ENCODE measurements around the gene CELF2. TPM values are rescaled to one million over a fixed set of nuclear protein-coding genes. Genes with fewer than 3 reads are reported as not detected.

The CELF2 gene
- total RNA-seq, 1 experiment from 2014 or later = not detected

DNA sequence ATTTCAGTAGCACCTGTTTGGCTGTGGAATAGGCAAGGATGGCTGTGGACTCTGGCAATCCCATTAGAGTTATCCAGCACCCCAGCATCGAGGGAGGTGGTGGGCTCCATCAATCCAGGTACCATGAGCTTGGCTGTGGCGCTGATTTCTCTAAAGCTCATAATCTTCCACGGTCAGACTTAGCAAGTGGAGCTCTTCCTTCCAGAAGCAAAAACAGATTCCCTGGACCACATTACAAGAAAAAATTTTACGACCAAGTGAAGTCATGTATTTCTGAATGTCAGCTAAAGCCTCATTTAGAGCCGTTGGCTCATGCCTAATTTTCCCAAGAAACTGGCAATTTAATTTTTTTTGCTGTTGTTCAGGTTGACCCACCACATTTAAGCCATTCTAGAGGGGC, 135.1 kb downstream of the CELF2 start:
- intact Hi-C loops (cut with micrococcal nuclease; ENCODE audit: unreplicated experiment) = no loop called here
- Mint-ChIP-seq H3K36me3 (ENCODE audit: insufficient read depth, unreplicated experiment) (no peaks in the 10 kb centered on the region), H3K9me3 (ENCODE audit: low read depth, unreplicated experiment) (no peaks in the 10 kb centered on the region), H3K27ac (ENCODE audit: unreplicated experiment) (no peak overlapping the region), H3K4me3 (ENCODE audit: low read depth, unreplicated experiment) (no peak overlapping the region), H3K27me3 (ENCODE audit: unreplicated experiment) (peaks cover 11% of the 10 kb centered on the region), H3K4me1 (ENCODE audit: low read depth, unreplicated experiment) (no peaks in the 10 kb centered on the region)
- CTCF ChIA-PET = no interaction called here
- DNase-seq = no peak
- TF ChIP-seq, protein P1, sequence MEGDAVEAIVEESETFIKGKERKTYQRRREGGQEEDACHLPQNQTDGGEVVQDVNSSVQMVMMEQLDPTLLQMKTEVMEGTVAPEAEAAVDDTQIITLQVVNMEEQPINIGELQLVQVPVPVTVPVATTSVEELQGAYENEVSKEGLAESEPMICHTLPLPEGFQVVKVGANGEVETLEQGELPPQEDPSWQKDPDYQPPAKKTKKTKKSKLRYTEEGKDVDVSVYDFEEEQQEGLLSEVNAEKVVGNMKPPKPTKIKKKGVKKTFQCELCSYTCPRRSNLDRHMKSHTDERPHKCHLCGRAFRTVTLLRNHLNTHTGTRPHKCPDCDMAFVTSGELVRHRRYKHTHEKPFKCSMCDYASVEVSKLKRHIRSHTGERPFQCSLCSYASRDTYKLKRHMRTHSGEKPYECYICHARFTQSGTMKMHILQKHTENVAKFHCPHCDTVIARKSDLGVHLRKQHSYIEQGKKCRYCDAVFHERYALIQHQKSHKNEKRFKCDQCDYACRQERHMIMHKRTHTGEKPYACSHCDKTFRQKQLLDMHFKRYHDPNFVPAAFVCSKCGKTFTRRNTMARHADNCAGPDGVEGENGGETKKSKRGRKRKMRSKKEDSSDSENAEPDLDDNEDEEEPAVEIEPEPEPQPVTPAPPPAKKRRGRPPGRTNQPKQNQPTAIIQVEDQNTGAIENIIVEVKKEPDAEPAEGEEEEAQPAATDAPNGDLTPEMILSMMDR (IDR thresholded peaks at IDR 0.05; ENCODE audit: unreplicated experiment) = no peak
- no TSS peak for BruUV-seq (replicated peaks)

DNA sequence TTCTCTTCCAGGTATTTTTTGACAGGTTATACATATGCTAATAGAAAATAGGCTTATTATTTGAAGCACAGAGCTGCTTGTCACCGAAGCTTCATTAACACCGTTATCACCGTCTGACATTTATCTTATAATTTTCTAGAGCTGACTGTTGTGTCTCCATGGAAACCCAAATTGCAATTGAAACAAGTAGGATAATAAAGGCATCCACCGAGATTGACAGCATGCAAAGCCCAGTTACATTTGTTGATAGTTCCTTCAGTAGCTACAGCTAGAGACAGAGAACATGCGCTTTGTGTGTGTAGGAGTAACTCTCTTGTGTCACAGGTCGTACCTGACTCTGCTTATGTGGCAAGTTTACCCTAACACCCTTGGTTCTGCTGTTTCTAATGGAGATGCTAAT, 135.6 kb downstream of the CELF2 start:
- CTCF ChIA-PET = no interaction called here

DNA sequence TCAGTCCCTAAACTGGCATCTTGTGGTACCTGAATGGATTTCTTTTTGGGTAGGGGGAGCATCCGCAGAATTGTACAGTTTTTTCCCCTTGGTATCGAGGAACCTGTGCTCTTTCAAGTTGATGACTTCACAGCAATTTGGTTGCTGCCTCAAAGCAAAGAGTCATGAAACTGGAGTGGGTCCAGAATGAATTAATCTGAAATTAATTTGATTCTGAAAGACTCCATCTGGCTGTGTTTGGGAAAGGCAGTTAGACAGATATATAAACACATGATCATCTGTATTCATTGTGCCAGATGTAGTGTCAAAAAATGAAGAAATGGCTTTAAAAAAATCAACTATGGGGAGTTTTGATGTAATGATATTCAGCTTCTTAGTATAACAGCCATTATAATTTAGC, 136.1 kb downstream of the CELF2 start:
- CTCF ChIA-PET = no interaction called here
- H3K4me3 Mint-ChIP-seq (ENCODE audit: low read depth, unreplicated experiment) = no peak overlapping the region
- H3K27ac Mint-ChIP-seq (ENCODE audit: unreplicated experiment) = no peak overlapping the region
- no TSS peak for BruUV-seq (replicated peaks)
- no peak for DNase-seq
- intact Hi-C loops (cut with micrococcal nuclease; ENCODE audit: unreplicated experiment) = no loop called here
- TF ChIP-seq, protein P1 (IDR thresholded peaks at IDR 0.05; ENCODE audit: unreplicated experiment) = no peak
- H3K27me3 Mint-ChIP-seq (ENCODE audit: unreplicated experiment) = peaks cover 11% of the 10 kb centered on the region
- H3K9me3 Mint-ChIP-seq (ENCODE audit: low read depth, unreplicated experiment) = peaks cover 2% of the 10 kb centered on the region
- H3K4me1 Mint-ChIP-seq (ENCODE audit: low read depth, unreplicated experiment) = no peaks in the 10 kb centered on the region
- H3K36me3 Mint-ChIP-seq (ENCODE audit: insufficient read depth, unreplicated experiment) = no peaks in the 10 kb centered on the region

More for the DNA sequence above, 135.6 kb downstream of the CELF2 start:
- H3K36me3 Mint-ChIP-seq (ENCODE audit: insufficient read depth, unreplicated experiment) = no peaks in the 10 kb centered on the region
- BruUV-seq (replicated peaks) = no TSS peak
- peaks cover 2% of the 10 kb centered on the region for H3K9me3 Mint-ChIP-seq (ENCODE audit: low read depth, unreplicated experiment)
- no peak overlapping the region for H3K4me3 Mint-ChIP-seq (ENCODE audit: low read depth, unreplicated experiment)
- intact Hi-C loops (cut with micrococcal nuclease; ENCODE audit: unreplicated experiment) = no loop called here
- no peak for DNase-seq
- H3K4me1 Mint-ChIP-seq (ENCODE audit: low read depth, unreplicated experiment) = no peaks in the 10 kb centered on the region
- H3K27ac Mint-ChIP-seq (ENCODE audit: unreplicated experiment) = no peak overlapping the region
- H3K27me3 Mint-ChIP-seq (ENCODE audit: unreplicated experiment) = peaks cover 11% of the 10 kb centered on the region
- TF ChIP-seq, protein P1 (IDR thresholded peaks at IDR 0.05; ENCODE audit: unreplicated experiment) = no peak

DNA sequence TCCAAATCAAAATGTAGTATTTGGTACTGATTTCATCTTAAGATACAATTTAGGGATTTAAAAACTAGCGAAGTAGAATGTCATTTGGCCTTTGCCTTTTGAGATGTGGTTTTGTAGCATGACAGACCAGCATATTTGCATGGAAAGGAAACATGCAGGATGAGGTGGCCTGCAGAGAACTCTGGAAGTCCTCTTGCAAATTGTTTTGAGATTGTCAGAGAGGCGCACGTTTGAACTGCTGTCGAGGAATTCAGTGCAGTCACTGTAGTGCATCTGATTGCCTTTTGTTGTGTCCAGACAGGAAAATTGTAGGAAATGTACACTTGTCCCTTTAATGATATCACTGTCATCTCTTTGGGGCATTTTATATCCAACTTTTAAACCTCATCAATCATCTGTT, 136.7 kb downstream of the CELF2 start:
- no peaks in the 10 kb centered on the region for H3K4me1 Mint-ChIP-seq (ENCODE audit: low read depth, unreplicated experiment)
- no TSS peak for BruUV-seq (replicated peaks)
- CTCF ChIA-PET = no interaction called here
- DNase-seq = no peak
- peaks cover 2% of the 10 kb centered on the region for H3K9me3 Mint-ChIP-seq (ENCODE audit: low read depth, unreplicated experiment)
- H3K4me3 Mint-ChIP-seq (ENCODE audit: low read depth, unreplicated experiment) = no peak overlapping the region
- H3K27me3 Mint-ChIP-seq (ENCODE audit: unreplicated experiment) = peaks cover 11% of the 10 kb centered on the region
- intact Hi-C loops (cut with micrococcal nuclease; ENCODE audit: unreplicated experiment) = no loop called here
- TF ChIP-seq, protein P1 (IDR thresholded peaks at IDR 0.05; ENCODE audit: unreplicated experiment) = no peak
- H3K36me3 Mint-ChIP-seq (ENCODE audit: insufficient read depth, unreplicated experiment) = no peaks in the 10 kb centered on the region
- no peak overlapping the region for H3K27ac Mint-ChIP-seq (ENCODE audit: unreplicated experiment)
